Liver (tissue), 9 donors: Measurements from ENCODE around the gene TAF13. TPM values are rescaled to one million over a fixed set of nuclear protein-coding genes. Genes with fewer than 3 reads are reported as not detected.

ENCODE experiments used
- DNase-seq: peaks from one replicate; pipeline ENCODE4 v3.0.0-alpha.2; 2017; ENCODE audit warnings: low spot score
- H3K27ac ChIP-seq, 2 donors: one replicate each; pipeline ENCODE4 v1.7.0; 2013; ENCODE audit warnings: inconsistent platforms in 2 of 2, low read length in 2 of 2, control low read depth in 1 of 2, low read depth in 1 of 2, mild to moderate bottlenecking in 1 of 2
- H3K27me3 ChIP-seq, 4 donors: one replicate each; pipeline versions ENCODE4 v1.6.1 to v1.7.0; 2013; ENCODE audit warnings: low read length in 3 of 4, inconsistent platforms in 1 of 4, mild to moderate bottlenecking in 1 of 4, moderate library complexity in 1 of 4; ENCODE audit not compliant: control insufficient read depth in 4 of 4, insufficient read depth in 4 of 4
- H3K36me3 ChIP-seq, 4 donors: one replicate each; pipeline versions ENCODE4 v1.6.1 to v1.7.0; 2013; ENCODE audit warnings: low read length in 3 of 4, mild to moderate bottlenecking in 3 of 4, low read depth in 1 of 4, moderate library complexity in 1 of 4; ENCODE audit not compliant: control insufficient read depth in 4 of 4, insufficient read depth in 3 of 4
- H3K4me1 ChIP-seq, 4 donors: one replicate each; pipeline versions ENCODE4 v1.6.1 to v1.7.0; 2013; ENCODE audit warnings: low read length in 3 of 4, mild to moderate bottlenecking in 3 of 4, moderate library complexity in 1 of 4; ENCODE audit not compliant: control insufficient read depth in 4 of 4, insufficient read depth in 4 of 4
- H3K4me3 ChIP-seq, 3 donors: one replicate each; pipeline versions ENCODE4 v1.6.1 to v1.7.0; 2013; ENCODE audit warnings: low read length in 3 of 3, control low read depth in 1 of 3, low read depth in 1 of 3, mild to moderate bottlenecking in 1 of 3
- H3K9ac ChIP-seq, 2 donors: one replicate each; pipeline ENCODE4 v1.7.0; 2013; ENCODE audit warnings: low read length in 2 of 2, mild to moderate bottlenecking in 2 of 2, moderate library complexity in 2 of 2, control low read depth in 1 of 2, low read depth in 1 of 2
- H3K9me3 ChIP-seq, 4 donors: one replicate each; pipeline versions ENCODE4 v1.6.1 to v1.7.0; 2013; ENCODE audit warnings: low read length in 3 of 4; ENCODE audit not compliant: control insufficient read depth in 4 of 4
- CTCF ChIP-seq: fragments of 150-350 bp; IDR thresholded peaks from 2 replicates; pipeline ENCODE4 v1.5.1; 2017; ENCODE audit warnings: improper control_type of control experiment, low read depth, low read length; ENCODE audit not compliant: missing input control
- EGR1 ChIP-seq, 2 donors: IDR thresholded peaks; 2 replicates each; pipeline ENCODE4 v1.6.1; 2016 to 2018; ENCODE audit warnings: antibody characterized with exemption in 2 of 2, low read depth in 2 of 2
- FOXA2 ChIP-seq: IDR thresholded peaks from 2 replicates; pipeline ENCODE4 v1.6.1; 2016; ENCODE audit warnings: antibody characterized with exemption
- GABPA ChIP-seq, 2 donors: IDR thresholded peaks in 1 of 2; conservative IDR thresholded peaks in 1 of 2; 2 replicates each; pipeline ENCODE4 v1.6.1; 2016; ENCODE audit warnings: antibody characterized with exemption in 2 of 2, mild to moderate bottlenecking in 1 of 2, moderate library complexity in 1 of 2
- HNF4G ChIP-seq: IDR thresholded peaks from 2 replicates; pipeline ENCODE4 v1.6.1; 2016; ENCODE audit warnings: antibody characterized with exemption
- JUND ChIP-seq, 2 donors: IDR thresholded peaks; 2 replicates each; pipeline ENCODE4 v1.6.1; 2016; ENCODE audit warnings: antibody characterized with exemption in 2 of 2
- NR2F2 ChIP-seq: IDR thresholded peaks from 2 replicates; pipeline ENCODE4 v1.6.1; 2016; ENCODE audit warnings: antibody characterized with exemption
- RAD21 ChIP-seq, 2 donors: IDR thresholded peaks; 2 replicates each; pipeline ENCODE4 v1.6.1; 2016; ENCODE audit warnings: antibody characterized with exemption in 2 of 2, mild to moderate bottlenecking in 2 of 2
- REST ChIP-seq: IDR thresholded peaks from 2 replicates; pipeline ENCODE4 v1.6.1; 2016; ENCODE audit warnings: antibody characterized with exemption, mild to moderate bottlenecking
- RXRA ChIP-seq, 2 donors: IDR thresholded peaks; 2 replicates each; pipeline ENCODE4 v1.6.1; 2017 to 2018; ENCODE audit warnings: antibody characterized with exemption in 2 of 2, mild to moderate bottlenecking in 1 of 2
- SP1 ChIP-seq: IDR thresholded peaks from 2 replicates; pipeline ENCODE4 v1.6.1; 2018; ENCODE audit warnings: antibody characterized with exemption, mild to moderate bottlenecking
- TAF1 ChIP-seq: conservative IDR thresholded peaks from 2 replicates; pipeline ENCODE4 v1.6.1; 2016; ENCODE audit warnings: antibody characterized with exemption, mild to moderate bottlenecking
- WGBS: extraction: QIAGEN DNeasy Blood & Tissue Kit; methylation state at CpG from one replicate; pipeline ENCODE4 v1.1.7; 2013; 5-methylcytosine and 5-hydroxymethylcytosine counted together
- polyA plus RNA-seq, 2 donors: library from polyadenylated mRNA; stranded (reverse) in 1 of 2; unstranded in 1 of 2; fragments of 200-250 nt in 1 of 2; fragments of >200 nt in 1 of 2; fragmentation: Nextera tagmentation in 1 of 2; extraction: Ambion mirVana in 1 of 2; gene quantifications; one replicate each; pipeline versions ENCODE4 v1.2.1 to v1.2.3, GENCODE V29; 2013 to 2015
- total RNA-seq, 2 donors: library from RNA; depleted of rRNA; stranded (reverse); fragments of >200 nt; gene quantifications; one replicate each; pipeline ENCODE4 v1.2.3, GENCODE V29; 2014
- TF ChIP-seq, protein P1 (sequence below): IDR thresholded peaks from 2 replicates; pipeline ENCODE4 v1.6.1; 2016; ENCODE audit warnings: antibody characterized with exemption
- TF ChIP-seq, protein P2 (sequence below): IDR thresholded peaks from 2 replicates; pipeline ENCODE4 v1.6.1; 2016; ENCODE audit warnings: antibody characterized with exemption
- donor health status: healthy.
- donor health status: healthy.
- donor health status: healthy.
- donor health status: healthy.
- donor health status: healthy.

The TAF13 gene
- total and polyA plus RNA-seq, 4 donors, result 17.9 to 31.7 (median 20.2) TPM

GRCh38 chr1:109107785-109108184 lies 32.0 kb upstream of the TAF13 start (continued):
- no peak for TF ChIP-seq JUND (IDR thresholded peaks at IDR 0.05)
- TF ChIP-seq, protein P1, sequence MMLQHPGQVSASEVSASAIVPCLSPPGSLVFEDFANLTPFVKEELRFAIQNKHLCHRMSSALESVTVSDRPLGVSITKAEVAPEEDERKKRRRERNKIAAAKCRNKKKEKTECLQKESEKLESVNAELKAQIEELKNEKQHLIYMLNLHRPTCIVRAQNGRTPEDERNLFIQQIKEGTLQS, result no peak

- DNase-seq, result no peak
- H3K4me3 ChIP-seq, result no peak overlapping the region
- no peak for TF ChIP-seq REST
- no peak for TF ChIP-seq TAF1
- TF ChIP-seq RXRA (IDR thresholded peaks at IDR 0.05), result no peak
- TF ChIP-seq, protein P1, result no peak
- TF ChIP-seq, protein P2, sequence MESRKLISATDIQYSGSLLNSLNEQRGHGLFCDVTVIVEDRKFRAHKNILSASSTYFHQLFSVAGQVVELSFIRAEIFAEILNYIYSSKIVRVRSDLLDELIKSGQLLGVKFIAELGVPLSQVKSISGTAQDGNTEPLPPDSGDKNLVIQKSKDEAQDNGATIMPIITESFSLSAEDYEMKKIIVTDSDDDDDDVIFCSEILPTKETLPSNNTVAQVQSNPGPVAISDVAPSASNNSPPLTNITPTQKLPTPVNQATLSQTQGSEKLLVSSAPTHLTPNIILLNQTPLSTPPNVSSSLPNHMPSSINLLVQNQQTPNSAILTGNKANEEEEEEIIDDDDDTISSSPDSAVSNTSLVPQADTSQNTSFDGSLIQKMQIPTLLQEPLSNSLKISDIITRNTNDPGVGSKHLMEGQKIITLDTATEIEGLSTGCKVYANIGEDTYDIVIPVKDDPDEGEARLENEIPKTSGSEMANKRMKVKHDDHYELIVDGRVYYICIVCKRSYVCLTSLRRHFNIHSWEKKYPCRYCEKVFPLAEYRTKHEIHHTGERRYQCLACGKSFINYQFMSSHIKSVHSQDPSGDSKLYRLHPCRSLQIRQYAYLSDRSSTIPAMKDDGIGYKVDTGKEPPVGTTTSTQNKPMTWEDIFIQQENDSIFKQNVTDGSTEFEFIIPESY, result no peak
- TF ChIP-seq RAD21 (IDR thresholded peaks at IDR 0.05), result no peak
- TF ChIP-seq SP1, result no peak
- no peak for TF ChIP-seq HNF4G
- TF ChIP-seq CTCF, result no peak
- TF ChIP-seq JUND (IDR thresholded peaks at IDR 0.05), result no peak
- H3K27me3 ChIP-seq, result no peaks in the 10 kb centered on the region
- no peak overlapping the region for H3K9ac ChIP-seq
- H3K9me3 ChIP-seq, result no peaks in the 10 kb centered on the region
- WGBS, result 80% methylated on average over 4 of the region's 4 CpGs
- no peaks in the 10 kb centered on the region for H3K36me3 ChIP-seq
- no peak overlapping the region for H3K27ac ChIP-seq
- H3K4me1 ChIP-seq, result peaks cover 0 to 4% (median under 1%) of the 10 kb centered on the region in 4 donors
These were observed 30.1 kb upstream of the TAF13 start for GRCh38 chr1:109105881-109106280.

DNA sequence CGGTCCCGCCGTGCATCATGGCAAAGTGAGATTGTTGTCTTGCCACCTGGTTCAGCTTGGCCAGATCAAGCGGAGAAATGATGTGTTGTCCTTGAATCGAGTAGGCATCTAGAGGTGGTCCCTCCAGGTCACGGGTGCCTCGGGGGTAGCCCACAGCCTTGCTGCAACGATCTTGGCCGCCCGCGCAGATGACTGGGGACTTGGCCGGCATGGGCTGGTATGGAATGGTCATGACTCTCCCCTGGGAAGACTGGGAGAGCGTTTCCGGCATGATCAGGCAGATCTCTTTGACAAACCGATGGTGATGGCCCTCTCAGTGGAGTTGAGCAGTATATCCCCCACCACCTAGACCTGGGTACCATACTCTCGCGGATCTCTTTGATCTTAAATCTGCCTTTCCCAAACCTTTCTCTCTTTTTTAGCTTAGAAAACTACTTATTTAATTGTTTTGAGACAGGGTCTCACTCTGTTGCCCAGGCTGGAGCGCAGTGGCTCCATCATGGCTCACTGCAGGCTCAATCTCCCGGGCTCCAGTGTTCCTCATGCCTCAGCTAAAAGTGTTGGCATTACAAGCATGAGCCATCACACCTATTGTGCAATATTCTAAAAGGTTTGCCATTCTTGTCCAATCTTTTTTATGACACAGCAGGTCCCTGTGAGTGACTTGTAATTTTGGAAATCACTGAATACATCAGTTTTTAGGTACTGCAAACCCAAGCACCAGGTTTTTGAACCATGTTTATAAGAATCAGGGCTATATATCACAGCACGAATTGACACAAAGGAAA lies 28.8 kb upstream of the TAF13 start:
- Histone ChIP-seq H3K4me3 (no peak overlapping the region), H3K9ac (no peak overlapping the region)
- TF ChIP-seq REST, result no peak
- TF ChIP-seq FOXA2, result no peak
- no peak for TF ChIP-seq RAD21 (IDR thresholded peaks at IDR 0.05)
- no peak for TF ChIP-seq TAF1
- TF ChIP-seq, protein P1, result no peak
- no peak for TF ChIP-seq EGR1 (IDR thresholded peaks at IDR 0.05; ENCODE audit: low read depth in 2 of 2)
- no peak for TF ChIP-seq SP1
- TF ChIP-seq JUND (IDR thresholded peaks at IDR 0.05), result no peak
- TF ChIP-seq GABPA (IDR thresholded peaks at IDR 0.05 in 1 of 2, conservative IDR thresholded peaks at IDR 0.05 in 1 of 2), result no peak
- no peak for TF ChIP-seq NR2F2

More for the DNA sequence above, 28.8 kb upstream of the TAF13 start:
- Histone ChIP-seq H3K4me1 (peaks cover 0 to 4% (median 2%) of the 10 kb centered on the region in 4 donors), H3K9me3 (no peaks in the 10 kb centered on the region), H3K27ac (no peak overlapping the region), H3K27me3 (no peaks in the 10 kb centered on the region), H3K36me3 (no peaks in the 10 kb centered on the region)
- no peak for DNase-seq
- WGBS, result 87% methylated on average over 20 of the region's 20 CpGs
